Measurements from ENCODE around the gene GPC5. TPM values are rescaled to one million over a fixed set of nuclear protein-coding genes. Genes with fewer than 3 reads are reported as not detected.

Gene GPC5
- total and polyA plus RNA-seq, 10 donors: 0.04 to 0.83 (median 0.26) TPM; not detected in 3

DNA sequence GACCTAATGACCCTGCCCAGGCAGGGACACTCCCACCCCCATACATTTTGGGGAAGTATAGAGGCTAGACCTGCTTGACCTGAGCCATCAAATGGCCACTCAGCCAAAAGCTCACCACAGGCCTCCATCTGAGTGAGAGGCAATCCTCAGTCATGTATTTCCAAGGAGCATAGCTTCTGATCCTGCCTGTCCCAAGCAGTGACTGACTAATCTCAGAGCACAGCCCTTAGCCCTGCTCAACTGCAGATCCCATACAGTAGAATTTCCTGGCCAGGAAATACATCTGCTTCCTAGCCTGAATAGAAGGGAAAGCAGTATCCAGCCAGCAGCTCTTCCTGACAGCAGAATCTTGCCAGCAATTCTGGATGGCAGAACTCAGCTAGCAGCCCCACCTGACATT is 947.6 kb downstream of the GPC5 start:
- Histone ChIP-seq H3K36me3 (no peaks in the 10 kb centered on the region), H3K27me3 (replicated peaks in 1 of 7) (no peaks in the 10 kb centered on the region), H3K27ac (peak overlapping the region in 7 of 8 donors; percentile 6 to 71 (median 45)), H3K4me1 (no peaks in the 10 kb centered on the region), H3K4me3 (no peak overlapping the region), H3K9me3 (peaks cover 0 to 22% (median 7%) of the 10 kb centered on the region in 8 donors)
- no peak for DNase-seq
- TF ChIP-seq, protein P1, sequence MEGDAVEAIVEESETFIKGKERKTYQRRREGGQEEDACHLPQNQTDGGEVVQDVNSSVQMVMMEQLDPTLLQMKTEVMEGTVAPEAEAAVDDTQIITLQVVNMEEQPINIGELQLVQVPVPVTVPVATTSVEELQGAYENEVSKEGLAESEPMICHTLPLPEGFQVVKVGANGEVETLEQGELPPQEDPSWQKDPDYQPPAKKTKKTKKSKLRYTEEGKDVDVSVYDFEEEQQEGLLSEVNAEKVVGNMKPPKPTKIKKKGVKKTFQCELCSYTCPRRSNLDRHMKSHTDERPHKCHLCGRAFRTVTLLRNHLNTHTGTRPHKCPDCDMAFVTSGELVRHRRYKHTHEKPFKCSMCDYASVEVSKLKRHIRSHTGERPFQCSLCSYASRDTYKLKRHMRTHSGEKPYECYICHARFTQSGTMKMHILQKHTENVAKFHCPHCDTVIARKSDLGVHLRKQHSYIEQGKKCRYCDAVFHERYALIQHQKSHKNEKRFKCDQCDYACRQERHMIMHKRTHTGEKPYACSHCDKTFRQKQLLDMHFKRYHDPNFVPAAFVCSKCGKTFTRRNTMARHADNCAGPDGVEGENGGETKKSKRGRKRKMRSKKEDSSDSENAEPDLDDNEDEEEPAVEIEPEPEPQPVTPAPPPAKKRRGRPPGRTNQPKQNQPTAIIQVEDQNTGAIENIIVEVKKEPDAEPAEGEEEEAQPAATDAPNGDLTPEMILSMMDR (IDR thresholded peaks at IDR 0.05 in 8 of 11, conservative IDR thresholded peaks at IDR 0.05 in 3 of 11): no peak
- peak in 1 of 3 donors; percentile 52 for TF ChIP-seq POLR2AphosphoS5 (IDR thresholded peaks at IDR 0.05)
- no peak for TF ChIP-seq POLR2A (IDR thresholded peaks at IDR 0.05)
- intact Hi-C loops (cut with DNase I; ENCODE audit: low total_unique reads): no loop called here

DNA sequence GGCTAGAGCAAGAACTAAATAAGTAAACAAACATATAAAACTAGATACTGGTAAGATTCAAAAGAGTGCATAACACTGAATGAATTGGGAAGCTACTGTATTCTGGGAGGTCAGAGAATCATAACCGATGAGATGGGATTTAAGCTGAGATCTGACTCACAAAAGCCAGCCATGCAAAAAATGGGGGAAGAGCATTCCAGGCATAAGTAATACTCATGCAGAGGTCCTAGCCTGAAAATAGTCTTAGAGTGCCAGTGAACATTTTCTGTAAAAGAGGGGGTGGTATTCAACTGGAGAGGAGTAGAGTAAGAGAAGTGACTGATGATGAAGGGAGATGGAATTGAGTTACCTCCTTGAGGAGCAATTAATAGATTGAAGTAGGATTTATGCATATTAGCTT is 956.2 kb downstream of the GPC5 start:
- Histone ChIP-seq H3K27ac (no peak overlapping the region), H3K9me3 (peaks cover 0 to 33% (median 14%) of the 10 kb centered on the region in 8 donors), H3K36me3 (no peaks in the 10 kb centered on the region), H3K4me1 (no peaks in the 10 kb centered on the region), H3K4me3 (no peak overlapping the region), H3K27me3 (replicated peaks in 1 of 7) (no peaks in the 10 kb centered on the region)
- DNase-seq: no peak
- TF ChIP-seq POLR2AphosphoS5 (IDR thresholded peaks at IDR 0.05): no peak
- no peak for TF ChIP-seq POLR2A (IDR thresholded peaks at IDR 0.05)
- TF ChIP-seq, protein P1 (IDR thresholded peaks at IDR 0.05 in 8 of 11, conservative IDR thresholded peaks at IDR 0.05 in 3 of 11): no peak
- WGBS, 5 donors: 81 to 98% (median 92%) methylated on average over 1 of the region's 1 CpG
- intact Hi-C loops (cut with DNase I; ENCODE audit: low total_unique reads): no loop called here

DNA sequence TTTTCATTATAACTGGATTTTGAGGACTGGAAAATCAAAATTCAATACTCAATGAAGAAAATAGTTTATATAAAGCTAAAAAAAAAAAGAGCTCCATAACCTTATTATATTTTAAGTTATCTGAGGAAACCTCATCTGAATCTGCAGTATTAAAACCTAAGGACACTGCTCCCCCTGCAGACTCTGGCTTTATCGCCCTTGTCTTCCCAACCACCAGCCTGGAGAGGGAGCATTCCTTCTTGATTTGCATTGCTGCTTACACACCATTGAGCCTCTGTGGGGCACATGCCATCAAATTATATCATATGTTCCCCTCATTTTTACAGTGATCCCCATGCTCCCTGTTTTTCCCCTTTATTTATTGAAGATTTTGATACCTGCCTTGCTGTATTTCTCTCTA is 956.8 kb downstream of the GPC5 start:
- Histone ChIP-seq H3K4me1 (no peaks in the 10 kb centered on the region), H3K27ac (no peak overlapping the region), H3K4me3 (no peak overlapping the region), H3K9me3 (peaks cover 0 to 37% (median 14%) of the 10 kb centered on the region in 8 donors), H3K36me3 (no peaks in the 10 kb centered on the region), H3K27me3 (replicated peaks in 1 of 7) (no peaks in the 10 kb centered on the region)
- no peak for DNase-seq
- intact Hi-C loops (cut with DNase I; ENCODE audit: low total_unique reads): no loop called here
- 60 to 89% (median 80%) methylated on average over 1 of the region's 1 CpG for WGBS, 5 donors
- TF ChIP-seq, protein P1 (IDR thresholded peaks at IDR 0.05 in 8 of 11, conservative IDR thresholded peaks at IDR 0.05 in 3 of 11): no peak
- TF ChIP-seq POLR2AphosphoS5 (IDR thresholded peaks at IDR 0.05) (no peak), POLR2A (IDR thresholded peaks at IDR 0.05) (no peak)

DNA sequence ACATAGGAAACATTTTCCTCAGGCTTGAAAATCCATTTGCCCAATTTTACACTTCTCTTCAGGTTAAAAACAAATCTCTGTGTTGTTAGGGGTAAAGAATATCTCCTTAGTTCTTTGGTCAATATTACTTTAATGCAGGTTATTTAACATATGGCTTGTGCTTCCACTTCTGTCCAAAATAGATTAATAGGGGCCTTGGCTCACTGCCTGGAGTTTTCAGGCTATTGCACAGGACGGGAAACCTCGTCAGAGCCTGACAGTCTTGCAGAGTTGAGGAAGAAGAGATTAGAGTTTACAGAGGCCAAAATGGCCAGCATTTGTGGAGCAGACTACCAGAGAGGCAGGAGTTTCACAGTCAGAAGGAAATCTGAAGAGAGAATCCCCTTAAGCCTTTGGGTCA is 964.3 kb downstream of the GPC5 start:
- 22 to 44% (median 31%) methylated on average over 2 of the region's 2 CpGs for WGBS, 5 donors
- no peak for DNase-seq
- intact Hi-C loops (cut with DNase I; ENCODE audit: low total_unique reads): no loop called here

More for the DNA sequence above, 964.3 kb downstream of the GPC5 start:
- no peak overlapping the region for H3K4me3 ChIP-seq
- no peak overlapping the region for H3K27ac ChIP-seq
- H3K9me3 ChIP-seq: peaks cover 0 to 38% (median 21%) of the 10 kb centered on the region in 8 donors
- H3K4me1 ChIP-seq: no peaks in the 10 kb centered on the region
- TF ChIP-seq, protein P1 (IDR thresholded peaks at IDR 0.05 in 8 of 11, conservative IDR thresholded peaks at IDR 0.05 in 3 of 11): no peak
- no peak for TF ChIP-seq POLR2AphosphoS5 (IDR thresholded peaks at IDR 0.05)
- no peak for TF ChIP-seq POLR2A (IDR thresholded peaks at IDR 0.05)
- no peaks in the 10 kb centered on the region for H3K27me3 ChIP-seq (replicated peaks in 1 of 7)
- H3K36me3 ChIP-seq: no peaks in the 10 kb centered on the region

Measured in spleen (tissue), 11 donors.